Stimulated activated CD4-positive, alpha-beta T cell treated with anti-CD3 and anti-CD28 coated beads, Interleukin-2, amount 100 ng/mL, for 4 hours (primary cell): Measurements from ENCODE around the gene S100A1.
"Not testable (repeated sequence)": the region's sequence is repeated elsewhere in the genome, so short reads cannot be mapped to it uniquely, and the experiment has no call there.

Experiments
- DNase-seq: peaks from one replicate; pipeline ENCODE4 v3.0.0-alpha.2; 2020; ENCODE audit warnings: low read depth

The S100A1 gene

DNA sequence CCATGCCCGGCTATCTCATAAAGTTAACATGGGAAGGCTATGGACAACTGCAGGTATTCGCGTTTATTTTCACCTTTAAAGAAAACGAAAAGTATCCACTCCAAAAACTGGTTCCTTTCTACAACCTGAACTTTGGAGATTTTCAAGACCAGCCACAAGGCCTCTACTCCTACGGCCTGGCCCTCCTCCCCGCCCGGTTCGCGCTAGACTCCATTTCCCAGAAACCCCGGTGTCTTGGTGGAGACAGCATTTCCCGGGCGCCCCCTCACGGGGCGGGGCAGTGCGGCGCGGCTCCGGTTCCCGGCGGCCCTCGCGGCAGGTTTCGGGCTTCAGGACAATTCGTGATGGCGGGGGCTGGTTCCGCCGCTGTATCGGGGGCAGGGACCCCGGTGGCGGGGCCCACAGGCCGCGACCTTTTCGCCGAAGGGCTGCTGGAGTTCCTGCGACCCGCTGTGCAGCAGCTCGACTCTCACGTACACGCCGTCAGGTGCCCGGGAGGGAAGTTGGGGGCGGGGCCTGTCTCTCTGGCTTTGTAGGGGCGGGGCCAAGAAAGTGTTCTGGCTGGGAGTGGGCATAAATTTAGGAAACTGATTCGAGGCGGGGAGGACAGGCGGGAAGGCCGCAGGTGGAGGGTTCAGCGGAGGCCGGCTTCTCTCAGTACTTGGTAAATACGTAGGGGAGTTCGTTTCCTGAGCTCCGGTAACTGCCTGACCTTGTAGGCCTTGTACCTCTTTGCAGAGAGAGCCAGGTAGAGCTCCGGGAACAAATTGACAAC, 30.4 kb downstream of the S100A1 start, which contains the start of gene SNAPIN:
Gene SNAPIN, plus strand, starts transcription at position 304 of the 775 bp plus-strand sequence. Its CDS starts 41 bp downstream, at position 345.
- peak; percentile 85 for DNase-seq

DNA sequence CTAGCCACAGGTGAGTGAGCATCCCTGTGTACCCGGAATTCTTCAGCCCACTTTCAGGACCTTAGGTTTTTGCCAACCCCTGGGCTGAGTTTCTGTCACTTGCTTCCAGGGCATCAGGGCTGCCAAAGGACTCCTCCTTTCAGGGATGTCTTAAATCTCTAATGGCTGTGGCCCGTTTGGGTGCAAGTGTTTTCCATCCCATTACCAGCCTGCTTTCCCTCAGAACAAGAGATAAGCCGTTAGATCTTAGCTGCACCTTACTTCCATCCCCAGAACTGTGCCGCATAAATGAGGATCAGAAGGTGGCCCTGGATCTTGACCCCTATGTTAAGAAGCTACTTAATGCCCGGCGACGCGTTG, 30.9 kb downstream of the S100A1 start:
- no peak for DNase-seq

DNA sequence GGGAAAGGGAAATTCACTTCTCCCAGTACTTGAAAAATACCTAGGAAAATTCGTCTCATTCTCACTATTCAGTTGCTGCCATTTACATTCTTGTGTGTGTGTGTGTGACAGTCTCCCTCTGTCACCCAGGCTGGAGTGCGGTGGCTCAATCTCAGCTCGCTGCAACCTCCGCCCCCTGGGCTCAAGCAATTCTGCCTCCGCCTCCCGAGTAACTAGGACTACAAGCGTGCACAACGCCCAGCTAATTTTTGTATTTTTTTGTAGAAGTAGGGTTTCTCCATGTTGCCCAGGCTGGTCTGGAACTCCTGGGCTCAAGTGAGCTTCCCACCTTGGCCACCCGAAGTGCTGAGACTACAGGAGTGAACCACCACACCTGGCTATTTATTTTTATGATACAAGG, 31.4 kb downstream of the S100A1 start:
- no peak for DNase-seq

DNA sequence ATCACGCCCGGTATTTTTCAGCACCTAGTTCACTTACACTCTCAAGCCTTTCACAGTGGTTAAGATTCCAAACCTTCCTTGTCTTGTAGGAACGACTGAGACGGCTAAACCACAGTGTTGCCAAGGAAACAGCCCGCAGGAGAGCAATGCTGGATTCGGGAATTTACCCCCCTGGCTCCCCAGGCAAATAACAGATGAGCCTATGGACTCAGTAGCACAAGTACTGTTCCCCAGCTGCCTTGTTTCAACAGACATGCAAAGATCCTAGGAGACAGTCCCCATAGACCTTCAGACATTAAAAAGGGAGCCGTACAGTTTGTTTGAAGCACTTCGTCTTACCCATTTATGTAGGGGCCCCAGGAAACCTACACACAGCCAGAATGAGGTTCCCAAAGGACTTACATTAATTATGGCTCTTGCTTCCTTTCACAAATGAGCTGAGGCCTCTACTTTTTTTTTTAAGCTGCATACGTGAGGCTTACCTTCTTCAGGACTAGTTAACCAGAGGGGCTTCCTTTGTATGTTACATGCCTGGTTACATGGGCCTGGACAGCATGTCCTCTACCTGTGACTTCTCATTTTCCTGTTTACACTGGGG, 33.0 kb downstream of the S100A1 start:
- no peak for DNase-seq

DNA sequence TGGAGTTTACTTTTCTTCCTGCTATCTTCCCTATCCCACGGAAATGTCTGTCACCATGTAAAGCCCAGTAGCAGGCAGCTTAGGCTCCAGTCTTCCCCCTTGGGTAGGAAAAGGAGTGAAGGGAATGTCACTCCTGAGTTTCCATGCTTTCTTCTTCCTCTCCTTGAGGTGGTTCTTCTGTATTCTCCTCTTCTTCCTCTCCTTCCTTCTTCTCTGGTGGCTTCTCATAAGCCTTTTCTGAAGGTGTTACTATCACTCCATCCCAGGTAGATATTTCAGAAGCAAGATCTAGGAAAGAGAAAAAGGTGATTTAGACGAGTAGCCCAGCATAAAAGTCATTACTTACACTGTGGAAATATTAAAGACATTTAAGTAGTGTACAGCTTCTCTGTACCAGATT, 34.0 kb downstream of the S100A1 start:
- no peak for DNase-seq

DNA sequence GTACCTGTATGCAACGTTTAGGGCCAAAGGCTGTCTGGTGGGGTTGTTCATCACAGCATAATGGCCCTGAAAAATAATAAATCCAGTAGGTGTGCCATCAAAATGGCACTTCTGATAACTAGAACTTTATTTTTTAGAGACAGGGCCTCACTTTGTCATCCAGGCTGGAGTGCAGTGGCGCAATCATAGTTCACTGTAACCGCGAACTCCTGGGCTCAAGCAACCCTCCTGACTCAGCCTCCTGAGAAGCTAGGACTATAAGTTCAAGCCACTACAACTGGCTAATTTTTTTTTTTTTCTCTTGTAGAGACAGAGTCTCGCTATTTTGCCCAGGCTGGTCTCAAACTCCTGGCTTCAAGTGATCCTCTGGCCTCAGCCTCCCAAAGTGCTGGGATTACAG, 35.0 kb downstream of the S100A1 start:
- no peak for DNase-seq

DNA sequence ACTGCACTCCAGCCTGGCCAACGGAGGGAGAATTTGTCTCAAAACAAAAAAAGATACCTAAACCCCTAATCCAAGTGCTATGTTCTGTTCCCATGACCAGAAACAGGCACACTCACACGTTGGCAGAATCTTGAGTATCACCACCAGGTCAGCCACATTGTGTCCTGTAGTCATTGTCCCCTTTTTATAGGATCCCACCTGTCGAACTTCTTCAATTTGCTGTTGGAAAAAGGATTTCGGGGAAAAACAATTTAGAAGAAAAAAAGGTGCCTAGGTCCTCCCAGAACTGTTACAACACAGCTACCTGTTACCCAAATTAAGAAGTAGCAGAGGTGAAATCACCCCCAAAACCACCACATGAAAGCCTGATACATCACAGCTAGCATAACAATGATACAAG, 39.2 kb downstream of the S100A1 start:
- no peak for DNase-seq

DNA sequence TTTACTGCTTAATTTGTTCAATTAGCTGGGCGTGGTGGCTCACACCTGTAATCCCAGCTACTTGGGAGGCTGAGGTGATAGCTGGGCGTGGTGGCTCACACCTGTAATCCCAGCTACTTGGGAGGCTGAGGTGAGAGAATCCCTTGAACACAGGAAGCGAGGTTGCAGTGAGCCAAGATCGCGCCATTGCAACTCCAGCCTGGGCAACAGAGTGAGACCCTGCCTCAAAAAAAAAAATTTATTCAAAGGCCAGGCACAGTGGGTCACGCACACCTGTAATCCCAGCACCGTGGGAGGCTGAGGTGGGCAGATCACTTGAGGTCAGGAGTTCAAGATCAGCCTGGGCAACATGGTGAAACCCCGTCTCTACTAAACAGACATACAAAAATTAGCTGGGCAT, 40.4 kb downstream of the S100A1 start:
- DNase-seq = not testable (repeated sequence)

DNA sequence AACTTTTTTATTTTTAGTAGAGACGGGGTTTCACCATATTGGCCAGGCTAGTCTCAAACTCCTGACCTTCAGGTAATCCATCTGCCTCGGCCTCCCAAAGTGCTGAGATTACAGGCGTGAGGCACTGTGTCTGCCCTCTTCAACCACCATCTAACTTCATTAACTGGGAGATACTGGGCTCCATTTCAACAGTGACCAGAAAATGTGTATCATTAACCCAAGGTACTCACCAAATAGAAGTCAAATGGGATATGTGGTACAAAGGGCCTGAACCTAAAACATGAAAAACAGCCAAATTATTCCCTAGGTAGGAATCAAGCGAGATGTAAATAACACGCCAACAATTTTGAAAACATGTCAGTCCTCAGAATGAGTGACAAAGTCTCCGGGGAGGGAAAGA, 41.4 kb downstream of the S100A1 start:
- no peak for DNase-seq

DNA sequence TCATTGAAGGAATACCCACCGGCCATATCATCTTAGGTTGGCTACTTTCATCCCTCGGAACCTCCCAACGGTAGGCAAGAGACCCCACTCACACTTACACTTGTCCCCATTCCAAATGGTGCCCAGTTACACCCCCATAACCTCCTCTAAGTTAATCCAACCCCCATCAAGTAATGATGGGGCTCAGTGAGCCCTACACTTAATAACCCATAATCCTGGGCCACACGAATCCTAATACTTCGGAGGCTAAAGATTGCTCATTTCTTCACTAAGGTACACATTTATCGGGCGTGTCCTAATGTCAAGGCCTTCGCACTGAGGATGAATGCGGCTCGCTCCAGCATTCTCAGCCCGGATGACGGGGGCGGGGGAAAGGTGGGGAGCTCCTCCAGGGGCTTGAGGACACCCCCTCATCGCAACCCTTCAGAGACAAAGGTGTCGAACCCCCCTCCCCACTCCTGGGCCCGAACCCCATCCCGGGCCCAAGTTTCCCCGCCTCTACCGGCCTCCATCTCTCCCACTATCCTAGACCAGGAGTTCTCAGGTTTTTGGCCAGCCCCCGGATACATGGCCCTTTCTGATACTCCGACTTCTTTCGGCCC, 42.1 kb downstream of the S100A1 start:
- DNase-seq = no peak

DNA sequence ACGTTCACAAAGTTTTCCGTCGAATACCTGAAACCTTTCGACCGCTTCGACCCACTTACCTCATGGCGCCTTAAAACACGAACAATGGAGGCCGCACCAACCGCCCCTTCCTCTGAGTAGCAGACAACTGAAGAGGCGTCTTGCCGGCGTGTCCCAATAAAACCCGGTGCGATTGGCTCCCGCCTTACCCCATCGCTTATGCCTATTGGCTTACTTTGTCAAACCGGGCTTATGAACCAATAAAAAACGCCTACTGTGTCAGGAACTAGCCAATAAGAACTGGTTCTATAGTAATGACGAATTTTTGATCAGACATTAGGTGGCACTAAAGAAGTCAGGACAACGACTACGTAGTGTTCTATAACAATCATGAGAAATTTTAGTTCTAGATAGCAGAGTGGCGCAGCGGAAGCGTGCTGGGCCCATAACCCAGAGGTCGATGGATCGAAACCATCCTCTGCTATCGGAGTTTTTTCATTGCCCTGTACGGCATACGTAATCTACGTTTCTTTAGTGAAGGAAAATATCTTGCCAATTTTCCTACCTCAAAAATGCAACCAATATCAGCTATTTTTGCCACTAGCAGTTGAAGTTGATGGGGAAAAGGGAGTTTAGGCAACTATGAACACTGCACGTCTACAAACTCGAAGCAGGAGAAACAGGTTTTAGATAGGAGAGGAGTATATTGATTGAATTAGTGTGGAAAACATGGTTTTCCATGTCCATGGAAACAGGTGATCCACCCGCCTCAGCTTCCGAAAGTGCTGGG, 42.8 kb downstream of the S100A1 start, which contains the start of gene ILF2:
Gene ILF2, minus strand, starts transcription at position 135 of the 769 bp plus-strand sequence. Its CDS starts 71 bp downstream, at position 64.
- peak; percentile 96 for DNase-seq

DNA sequence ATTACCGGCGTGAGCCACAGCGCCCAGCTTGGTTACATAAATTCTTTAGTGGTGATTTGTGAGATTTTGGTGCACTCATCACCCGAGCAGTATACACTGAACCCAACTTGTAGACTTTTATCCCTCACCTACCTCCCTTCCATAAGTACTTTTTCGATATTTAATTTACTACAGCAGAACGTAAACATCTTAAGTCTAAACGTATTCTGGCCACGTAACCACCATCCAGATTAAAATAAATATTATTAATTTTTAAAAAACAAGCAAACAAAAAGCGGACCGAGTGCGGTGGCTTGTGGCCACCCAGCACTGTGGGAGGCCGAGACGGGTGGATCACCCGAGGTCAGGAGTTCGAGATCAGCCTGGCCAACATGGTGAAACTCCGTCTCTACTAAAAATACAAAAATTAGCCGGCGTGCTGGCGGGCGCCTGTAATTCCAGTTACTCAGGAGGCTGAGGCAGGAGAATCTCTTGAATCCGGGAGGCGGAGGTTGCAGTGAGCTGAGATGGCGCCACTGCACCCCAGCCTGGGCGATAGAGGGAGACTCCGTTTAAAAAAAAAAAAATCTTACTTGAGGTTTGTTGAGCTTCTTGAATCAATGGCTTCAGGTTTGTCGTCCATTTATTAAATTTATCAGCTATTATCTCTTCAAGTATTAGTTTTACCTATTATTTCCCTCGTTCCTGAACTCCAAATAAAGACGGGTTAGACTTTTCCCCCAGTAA, 43.6 kb downstream of the S100A1 start:
- not testable (repeated sequence) for DNase-seq

DNA sequence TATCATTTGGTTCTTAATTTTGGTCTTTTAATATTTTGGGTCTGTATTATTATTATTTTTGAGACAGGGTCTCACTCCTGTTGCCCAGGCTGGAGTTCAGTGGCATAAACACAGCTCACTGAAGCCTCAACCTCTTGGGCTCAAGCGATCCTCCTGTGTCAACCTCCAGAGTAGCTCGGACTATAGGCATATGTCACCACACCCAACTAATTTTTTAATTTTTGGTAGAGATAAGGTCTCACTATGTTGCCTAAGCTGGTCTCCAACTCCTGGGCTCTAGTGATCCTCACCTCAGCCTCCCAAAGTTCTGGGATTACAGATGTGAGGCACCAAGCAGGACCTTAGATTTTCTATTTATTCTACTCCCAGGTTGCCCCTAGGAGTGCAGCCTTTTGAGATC, 45.3 kb downstream of the S100A1 start:
- DNase-seq = no peak

DNA sequence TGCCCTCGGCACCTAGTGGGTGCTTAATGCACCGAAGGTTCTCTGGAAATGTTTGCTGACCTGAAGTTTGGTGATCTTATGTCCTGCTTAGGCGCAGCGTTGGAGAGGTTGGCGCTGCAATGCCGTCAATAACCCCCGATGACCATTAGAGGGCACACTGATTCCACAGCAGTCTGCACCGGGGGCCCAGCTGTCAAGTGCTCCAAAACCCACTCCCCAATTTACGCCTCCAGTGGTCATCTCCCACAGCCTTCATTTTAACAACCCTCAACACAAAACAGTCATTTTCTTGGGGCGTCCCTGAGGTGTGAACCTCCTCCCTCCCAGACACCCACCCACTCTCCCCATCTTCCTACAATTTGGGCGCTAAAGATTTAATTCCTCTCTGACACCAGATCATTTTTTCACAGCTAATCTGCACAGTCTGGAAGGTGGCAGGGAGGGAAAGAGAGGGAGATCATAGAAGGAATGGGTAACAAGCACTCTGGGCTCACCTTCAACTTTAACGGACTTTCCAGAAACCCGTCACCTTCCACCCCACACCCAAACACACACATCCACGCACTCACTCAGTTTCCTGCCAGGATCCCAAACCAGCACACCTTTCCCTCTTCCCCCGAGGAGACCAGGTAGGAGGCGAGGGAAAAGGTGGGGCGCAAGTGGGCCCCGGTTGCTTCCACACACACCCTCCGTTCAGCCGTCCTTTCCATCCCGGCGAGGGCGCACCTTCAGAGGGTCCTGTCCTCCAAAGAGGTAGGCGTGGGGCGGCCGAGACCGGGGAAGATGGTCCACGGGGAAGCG, 49.7 kb downstream of the S100A1 start:
- no peak for DNase-seq

DNA sequence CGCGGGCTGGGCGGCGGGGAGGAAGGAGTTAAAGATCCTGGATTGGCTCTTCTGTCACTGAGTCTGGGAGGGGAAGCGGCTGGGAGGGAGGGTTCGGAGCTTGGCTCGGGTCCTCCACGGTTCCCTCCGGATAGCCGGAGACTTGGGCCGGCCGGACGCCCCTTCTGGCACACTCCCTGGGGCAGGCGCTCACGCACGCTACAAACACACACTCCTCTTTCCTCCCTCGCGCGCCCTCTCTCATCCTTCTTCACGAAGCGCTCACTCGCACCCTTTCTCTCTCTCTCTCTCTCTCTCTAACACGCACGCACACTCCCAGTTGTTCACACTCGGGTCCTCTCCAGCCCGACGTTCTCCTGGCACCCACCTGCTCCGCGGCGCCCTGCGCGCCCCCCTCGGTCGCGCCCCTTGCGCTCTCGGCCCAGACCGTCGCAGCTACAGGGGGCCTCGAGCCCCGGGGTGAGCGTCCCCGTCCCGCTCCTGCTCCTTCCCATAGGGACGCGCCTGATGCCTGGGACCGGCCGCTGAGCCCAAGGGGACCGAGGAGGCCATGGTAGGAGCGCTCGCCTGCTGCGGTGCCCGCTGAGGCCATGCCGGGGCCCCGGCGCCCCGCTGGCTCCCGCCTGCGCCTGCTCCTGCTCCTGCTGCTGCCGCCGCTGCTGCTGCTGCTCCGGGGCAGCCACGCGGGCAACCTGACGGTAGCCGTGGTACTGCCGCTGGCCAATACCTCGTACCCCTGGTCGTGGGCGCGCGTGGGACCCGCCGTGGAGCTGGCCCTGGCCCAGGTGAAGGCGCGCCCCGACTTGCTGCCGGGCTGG, 50.5 kb downstream of the S100A1 start, which contains the start of gene NPR1:
Gene NPR1, plus strand, starts transcription at position 170 of the 818 bp plus-strand sequence. Its CDS starts 421 bp downstream, at position 591.
- no peak for DNase-seq

DNA sequence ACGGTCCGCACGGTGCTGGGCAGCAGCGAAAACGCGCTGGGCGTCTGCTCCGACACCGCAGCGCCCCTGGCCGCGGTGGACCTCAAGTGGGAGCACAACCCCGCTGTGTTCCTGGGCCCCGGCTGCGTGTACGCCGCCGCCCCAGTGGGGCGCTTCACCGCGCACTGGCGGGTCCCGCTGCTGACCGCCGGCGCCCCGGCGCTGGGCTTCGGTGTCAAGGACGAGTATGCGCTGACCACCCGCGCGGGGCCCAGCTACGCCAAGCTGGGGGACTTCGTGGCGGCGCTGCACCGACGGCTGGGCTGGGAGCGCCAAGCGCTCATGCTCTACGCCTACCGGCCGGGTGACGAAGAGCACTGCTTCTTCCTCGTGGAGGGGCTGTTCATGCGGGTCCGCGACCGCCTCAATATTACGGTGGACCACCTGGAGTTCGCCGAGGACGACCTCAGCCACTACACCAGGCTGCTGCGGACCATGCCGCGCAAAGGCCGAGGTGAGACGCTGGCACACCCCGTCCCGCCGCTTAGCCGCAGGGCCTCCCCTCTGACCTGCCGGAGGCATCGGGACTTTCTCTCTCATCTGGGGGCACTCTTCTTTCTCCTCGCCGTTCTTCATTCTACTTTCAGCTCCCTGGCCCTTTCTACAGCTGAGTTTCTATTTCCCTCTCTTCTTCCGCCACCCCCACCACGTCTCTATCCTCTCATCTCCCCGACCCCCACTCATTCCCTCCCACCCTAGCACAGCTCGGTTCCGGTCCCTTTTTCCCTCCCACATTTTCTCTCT, 51.3 kb downstream of the S100A1 start:
- no peak for DNase-seq

DNA sequence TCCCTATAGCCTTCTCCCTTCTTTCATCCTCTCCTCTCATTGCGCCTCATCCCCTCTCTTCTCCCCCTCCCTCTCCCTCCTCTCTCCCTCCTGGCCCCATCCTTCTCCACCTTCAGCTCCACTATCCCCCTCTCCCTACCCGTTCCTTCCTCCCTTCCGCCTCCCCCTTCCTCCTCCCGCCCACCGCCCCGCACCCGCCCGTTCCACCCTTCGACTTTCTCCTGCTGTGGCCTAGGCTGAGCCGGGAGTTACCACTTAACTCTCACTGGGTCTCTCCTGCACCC, 51.8 kb downstream of the S100A1 start:
- DNase-seq = no peak
